Ascending aorta (tissue), 2 donors: Measurements from ENCODE around the gene POPDC2. TPM values are rescaled to one million over a fixed set of nuclear protein-coding genes. Genes with fewer than 3 reads are reported as not detected.
A peak's percentile ranks its signal among the peaks of the same experiment; 100 is the strongest.

ENCODE experiments used
- DNase-seq, 2 donors: peaks; one replicate each; pipeline ENCODE4 v3.0.0-alpha.2; 2019; ENCODE audit warnings: low spot score in 2 of 2
- H3K27ac ChIP-seq, 2 donors: fragments of 200-600 bp; sonication (generic); one replicate each; pipeline ENCODE4 v1.5.1; 2016 to 2017; ENCODE audit warnings: mild to moderate bottlenecking in 1 of 2
- H3K27me3 ChIP-seq: fragments of 200-600 bp; sonication (generic); one replicate; pipeline ENCODE4 v1.5.1; 2017
- H3K36me3 ChIP-seq, 2 donors: fragments of 200-600 bp; sonication (generic); one replicate each; pipeline ENCODE4 v1.5.1; 2016
- H3K4me1 ChIP-seq, 2 donors: fragments of 200-600 bp; sonication (generic); one replicate each; pipeline ENCODE4 v1.5.1; 2016 to 2017; ENCODE audit warnings: mild to moderate bottlenecking in 1 of 2
- H3K4me3 ChIP-seq, 2 donors: fragments of 200-600 bp; sonication (generic); one replicate each; pipeline ENCODE4 v1.5.1; 2016 to 2017; ENCODE audit warnings: mild to moderate bottlenecking in 1 of 2
- H3K9me3 ChIP-seq, 2 donors: fragments of 200-600 bp; sonication (generic); one replicate each; pipeline ENCODE4 v1.5.1; 2016
- intact Hi-C: fragments of 100-400 bp; cut with DNase I; formaldehyde crosslinking; loops from one replicate; pipeline ENCODE4 v1.15.1; 2023
- total RNA-seq: library from RNA; depleted of rRNA; stranded (reverse); fragments of >200 nt; gene quantifications from one replicate; pipeline ENCODE4 v1.1.0, GENCODE V29; 2016
- TF ChIP-seq, protein P1 (sequence below), 3 experiments: fragments of 200-600 bp in 2 of 3; fragments of 450-650 bp in 1 of 3; sonication (generic) in 2 of 3; IDR thresholded peaks; one replicate each; pipeline ENCODE4 v1.5.1; 2016 to 2019; ENCODE audit warnings: antibody characterized with exemption in 3 of 3, mild to moderate bottlenecking in 1 of 3, moderate library complexity in 1 of 3

Gene POPDC2
- total RNA-seq, 1 donor from 2014 or later: 4.7 TPM

DNA sequence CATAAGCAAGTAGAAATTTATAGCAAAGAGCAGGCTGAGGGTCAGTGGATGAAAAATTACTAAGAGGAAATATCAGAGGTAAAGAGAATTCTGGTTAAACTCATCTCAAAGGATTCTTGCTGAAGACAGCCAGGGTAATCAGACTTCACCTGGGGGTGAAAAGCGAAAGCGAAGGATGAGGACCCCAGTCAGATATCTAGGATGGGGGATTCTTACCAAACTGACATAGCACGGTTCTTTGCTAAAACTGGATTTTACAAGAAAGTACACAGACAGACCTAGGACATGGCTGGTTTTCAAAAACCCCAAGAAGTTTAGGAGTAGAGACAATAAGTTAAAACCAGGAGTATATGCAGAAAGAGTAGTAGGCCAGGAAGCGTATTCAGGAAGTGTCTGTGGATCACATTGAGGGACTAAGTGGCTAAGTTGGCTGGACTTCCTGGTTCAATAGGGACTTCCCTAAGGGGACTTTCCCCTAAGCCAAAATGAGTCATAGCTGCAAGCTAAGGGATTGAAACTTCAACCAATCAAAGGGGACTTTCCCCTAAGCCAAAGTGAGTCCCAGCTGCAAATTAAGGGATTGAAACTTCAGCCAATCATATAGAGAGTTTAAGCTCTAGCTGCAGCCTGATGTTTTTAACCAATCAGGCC is 40.0 kb upstream of the POPDC2 start:
- H3K27me3 ChIP-seq: peaks cover 3% of the 10 kb centered on the region
- TF ChIP-seq, protein P1, sequence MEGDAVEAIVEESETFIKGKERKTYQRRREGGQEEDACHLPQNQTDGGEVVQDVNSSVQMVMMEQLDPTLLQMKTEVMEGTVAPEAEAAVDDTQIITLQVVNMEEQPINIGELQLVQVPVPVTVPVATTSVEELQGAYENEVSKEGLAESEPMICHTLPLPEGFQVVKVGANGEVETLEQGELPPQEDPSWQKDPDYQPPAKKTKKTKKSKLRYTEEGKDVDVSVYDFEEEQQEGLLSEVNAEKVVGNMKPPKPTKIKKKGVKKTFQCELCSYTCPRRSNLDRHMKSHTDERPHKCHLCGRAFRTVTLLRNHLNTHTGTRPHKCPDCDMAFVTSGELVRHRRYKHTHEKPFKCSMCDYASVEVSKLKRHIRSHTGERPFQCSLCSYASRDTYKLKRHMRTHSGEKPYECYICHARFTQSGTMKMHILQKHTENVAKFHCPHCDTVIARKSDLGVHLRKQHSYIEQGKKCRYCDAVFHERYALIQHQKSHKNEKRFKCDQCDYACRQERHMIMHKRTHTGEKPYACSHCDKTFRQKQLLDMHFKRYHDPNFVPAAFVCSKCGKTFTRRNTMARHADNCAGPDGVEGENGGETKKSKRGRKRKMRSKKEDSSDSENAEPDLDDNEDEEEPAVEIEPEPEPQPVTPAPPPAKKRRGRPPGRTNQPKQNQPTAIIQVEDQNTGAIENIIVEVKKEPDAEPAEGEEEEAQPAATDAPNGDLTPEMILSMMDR (IDR thresholded peaks at IDR 0.05): no peak
- no peaks in the 10 kb centered on the region for H3K36me3 ChIP-seq
- no peak overlapping the region for H3K27ac ChIP-seq
- H3K9me3 ChIP-seq: no peaks in the 10 kb centered on the region
- H3K4me1 ChIP-seq: peaks cover 0 to 5% of the 10 kb centered on the region in 2 donors
- intact Hi-C loops: loop anchor here (5.0 to 10.0 kb wide), 4 partner anchors 397 to 894 kb away; partner anchors contain the start of genes B4GALT4 and NDUFB4
- no peak overlapping the region for H3K4me3 ChIP-seq
- DNase-seq: no peak

DNA sequence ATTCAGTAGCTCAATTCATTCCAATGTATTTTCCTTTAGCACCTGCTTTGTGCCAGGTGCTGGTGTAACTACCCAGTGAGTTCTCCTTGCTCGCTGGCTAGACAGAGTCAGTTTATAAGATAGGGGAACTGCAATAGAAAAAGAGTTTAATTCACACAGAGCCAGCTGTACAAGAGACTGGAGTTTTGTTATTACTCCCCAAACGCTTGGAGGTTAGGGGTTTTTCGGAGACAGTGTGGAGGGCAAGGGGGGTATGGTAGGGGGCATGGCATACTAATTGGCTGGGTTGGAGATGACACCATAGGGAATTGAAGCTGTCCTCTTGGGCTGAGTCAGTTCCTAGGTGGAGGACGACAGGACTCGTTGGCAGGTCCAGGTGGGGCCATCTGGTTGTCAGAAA is 37.0 kb upstream of the POPDC2 start:
- peaks cover 3% of the 10 kb centered on the region for H3K27me3 ChIP-seq
- no peaks in the 10 kb centered on the region for H3K36me3 ChIP-seq
- intact Hi-C loops: no loop called here
- H3K4me3 ChIP-seq: no peak overlapping the region
- H3K27ac ChIP-seq: no peak overlapping the region
- no peaks in the 10 kb centered on the region for H3K9me3 ChIP-seq
- TF ChIP-seq, protein P1 (IDR thresholded peaks at IDR 0.05): no peak
- no peak for DNase-seq
- peaks cover 0 to 4% of the 10 kb centered on the region in 2 donors for H3K4me1 ChIP-seq

DNA sequence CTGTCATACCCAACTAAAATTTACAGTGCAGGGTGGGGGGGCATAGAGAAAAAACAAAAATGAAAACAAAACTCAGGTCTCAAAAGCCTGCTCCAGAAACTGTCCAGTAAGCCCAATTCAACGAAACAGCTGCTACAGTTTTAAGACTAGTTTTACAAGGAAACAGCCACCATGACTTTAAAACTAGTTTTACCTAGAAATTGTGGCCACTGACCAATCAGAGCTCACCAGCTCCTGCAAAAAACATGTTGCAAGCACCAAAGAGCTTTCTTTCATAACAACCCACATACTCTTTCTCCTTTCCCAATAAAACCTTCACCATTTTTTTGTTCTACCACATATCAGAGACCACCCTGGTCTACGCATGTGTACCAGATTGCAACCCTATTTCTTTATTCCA is 35.1 kb upstream of the POPDC2 start:
- no peaks in the 10 kb centered on the region for H3K4me1 ChIP-seq
- no peak overlapping the region for H3K4me3 ChIP-seq
- H3K36me3 ChIP-seq: no peaks in the 10 kb centered on the region
- no peak for DNase-seq
- H3K27ac ChIP-seq: no peak overlapping the region
- intact Hi-C loops: no loop called here
- TF ChIP-seq, protein P1 (IDR thresholded peaks at IDR 0.05): no peak
- H3K9me3 ChIP-seq: no peaks in the 10 kb centered on the region
- H3K27me3 ChIP-seq: peaks cover 3% of the 10 kb centered on the region

DNA sequence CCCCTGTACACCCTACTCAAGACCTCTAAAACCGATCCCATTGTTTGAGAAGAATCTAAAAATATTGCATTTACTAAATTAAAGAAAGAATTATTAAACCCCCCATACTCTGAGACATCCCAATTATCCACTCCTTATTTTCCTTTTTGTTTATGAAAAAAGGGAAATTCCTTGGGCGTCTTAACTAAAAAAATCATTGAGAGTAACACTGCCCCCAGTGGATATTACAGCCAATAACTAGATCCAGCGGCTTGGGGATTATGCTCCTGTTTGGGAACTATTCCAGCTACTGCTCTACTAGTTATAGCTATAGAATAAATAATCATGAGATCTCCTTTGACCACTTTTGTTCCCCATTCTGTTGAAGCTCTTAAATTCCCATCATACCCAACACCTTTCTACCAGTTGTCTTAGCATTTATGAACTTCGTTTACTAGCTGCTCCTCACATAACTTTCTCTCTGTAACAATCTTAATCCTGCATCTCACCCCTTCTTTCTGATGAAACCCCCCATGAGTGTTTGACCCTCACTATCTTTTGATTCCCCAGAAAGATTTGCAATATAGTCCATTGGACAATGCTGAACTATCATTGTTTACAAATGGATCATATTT is 29.8 kb upstream of the POPDC2 start:
- TF ChIP-seq, protein P1 (IDR thresholded peaks at IDR 0.05): peak in 2 of 3 experiments; percentile 21 to 41
- Histone ChIP-seq H3K27ac (no peak overlapping the region), H3K9me3 (no peaks in the 10 kb centered on the region), H3K4me3 (no peak overlapping the region), H3K36me3 (no peaks in the 10 kb centered on the region), H3K27me3 (no peaks in the 10 kb centered on the region), H3K4me1 (no peaks in the 10 kb centered on the region)
- intact Hi-C loops: no loop called here
- DNase-seq: no peak

DNA sequence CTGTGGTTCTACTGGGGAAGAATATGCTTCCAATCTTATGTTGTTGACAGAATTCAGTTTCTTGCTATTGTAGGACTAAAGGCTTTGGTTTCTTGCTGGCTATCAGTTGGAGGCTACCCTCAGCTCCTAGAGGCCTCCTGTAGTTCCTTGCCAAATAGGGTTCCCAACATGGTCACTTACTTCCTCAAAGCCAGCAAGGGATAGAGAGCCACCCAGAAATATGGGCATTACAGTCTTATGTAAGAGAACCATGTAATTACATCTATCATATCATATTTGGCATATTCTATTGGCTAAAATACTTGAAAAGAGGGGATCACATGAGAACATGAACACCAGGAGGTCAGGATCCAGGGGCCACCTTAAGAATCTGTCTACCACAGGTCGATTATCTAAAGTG is 23.0 kb upstream of the POPDC2 start:
- intact Hi-C loops: no loop called here
- no peaks in the 10 kb centered on the region for H3K27me3 ChIP-seq
- TF ChIP-seq, protein P1 (IDR thresholded peaks at IDR 0.05): no peak
- H3K36me3 ChIP-seq: no peaks in the 10 kb centered on the region
- no peak overlapping the region for H3K27ac ChIP-seq
- no peak overlapping the region for H3K4me3 ChIP-seq
- no peaks in the 10 kb centered on the region for H3K9me3 ChIP-seq
- DNase-seq: no peak
- H3K4me1 ChIP-seq: no peaks in the 10 kb centered on the region
